ENCODE data around the gene CHRNB2. TPM values are rescaled to one million over a fixed set of nuclear protein-coding genes. Genes with fewer than 3 reads are reported as not detected.
A peak's percentile ranks its signal among the peaks of the same experiment; 100 is the strongest.

Gene CHRNB2
- total and polyA plus RNA-seq, 2 of the 8 experiments (the other 6 are each of a cell fraction or from before 2014, with no cell fraction given) = 3.1 to 4.1 TPM

DNA sequence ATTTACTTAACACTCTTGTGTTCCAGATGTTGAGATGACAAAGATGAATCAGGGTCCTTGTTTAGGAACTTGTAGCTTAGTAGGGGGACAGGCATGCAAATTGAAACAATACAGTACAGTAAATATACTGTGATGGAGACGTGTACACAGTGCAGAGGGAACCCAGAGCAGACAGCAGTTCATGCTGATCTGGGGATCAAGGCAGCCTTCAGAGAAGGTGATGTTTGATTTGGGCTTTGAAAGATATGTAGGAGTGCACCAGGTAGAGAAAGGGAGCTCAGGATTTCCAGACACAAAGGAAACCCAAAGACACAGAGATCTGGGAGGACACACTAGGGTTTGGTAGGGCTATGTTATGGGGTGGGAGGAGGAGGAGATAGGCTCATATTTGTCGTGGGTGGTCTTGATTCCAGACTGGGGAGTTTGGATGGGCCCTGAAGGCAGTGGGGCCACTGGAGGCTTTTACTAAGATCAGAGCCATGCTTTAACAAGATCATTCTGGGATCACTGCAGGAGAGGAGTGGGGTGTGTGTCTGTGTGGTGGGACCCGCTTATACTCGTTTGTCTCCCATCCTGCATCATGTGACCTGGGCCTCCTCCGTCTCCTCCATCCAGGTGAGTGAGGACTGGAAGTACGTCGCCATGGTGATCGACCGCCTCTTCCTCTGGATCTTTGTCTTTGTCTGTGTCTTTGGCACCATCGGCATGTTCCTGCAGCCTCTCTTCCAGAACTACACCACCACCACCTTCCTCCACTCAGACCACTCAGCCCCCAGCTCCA, 7.8 kb downstream of the CHRNB2 start:
- Histone ChIP-seq H3K4ac (replicated peaks; ENCODE audit: insufficient read length, low read depth, low read length) (no peak overlapping the region), H2BK15ac (ENCODE audit: low read length) (no peak overlapping the region), H3K23me2 (ENCODE audit: low read depth, low read length) (no peaks in the 10 kb centered on the region), H3K23ac (ENCODE audit: insufficient read length) (no peak overlapping the region), H3K4me3 (ENCODE audit: extremely low read depth in 1 of 4, insufficient read depth in 2 of 4, low read depth in 3 of 4, low read length in 4 of 4) (no peak overlapping the region), H2BK120ac (replicated peaks; ENCODE audit: low read depth, low read length) (no peak overlapping the region), H3K79me2 (ENCODE audit: control insufficient read depth in 1 of 2, insufficient read depth in 2 of 2, low read length in 2 of 2) (no peaks in the 10 kb centered on the region), H3K18ac (ENCODE audit: extremely low read depth, low read length) (no peak overlapping the region), H2AK5ac (ENCODE audit: low read depth, low read length) (no peak overlapping the region), H3K4me2 (ENCODE audit: insufficient read depth in 1 of 2, low read depth in 2 of 2, low read length in 2 of 2) (no peak overlapping the region), H4K91ac (replicated peaks; ENCODE audit: insufficient read length, low read length) (no peak overlapping the region), H4K5ac (ENCODE audit: insufficient read length, low read depth, low read length) (no peak overlapping the region), H2BK5ac (ENCODE audit: low read depth, low read length) (no peak overlapping the region), H3K79me1 (ENCODE audit: low read depth, low read length) (no peaks in the 10 kb centered on the region; the same call in 1 of the 2 replicates), H4K8ac (ENCODE audit: extremely low read depth, insufficient read depth, low read length) (no peak overlapping the region), H3K14ac (ENCODE audit: insufficient read length) (no peak overlapping the region), H3K4me1 (replicated peaks in 1 of 4; ENCODE audit: control insufficient read depth in 3 of 4, insufficient read depth in 4 of 4, low read length in 3 of 4) (peaks cover 0 to 3% (median 1%) of the 10 kb centered on the region in 4 experiments; a peak in 2 of 7 replicates), H2AFZ (ENCODE audit: low read length) (no peak overlapping the region), H3K9me3 (ENCODE audit: insufficient read depth in 2 of 2, low read depth in 1 of 2, low read length in 1 of 2) (no peaks in the 10 kb centered on the region), H2BK20ac (ENCODE audit: low read length) (no peak overlapping the region), H3K9ac (replicated peaks in 1 of 4; ENCODE audit: extremely low read depth in 1 of 4, low read depth in 3 of 4, low read length in 3 of 4) (no peak overlapping the region), H3K36me3 (ENCODE audit: control insufficient read depth in 2 of 4, insufficient read depth in 4 of 4, low read length in 3 of 4) (peaks cover 11 to 21% (median 14%) of the 10 kb centered on the region in 4 experiments), H3K56ac (replicated peaks; ENCODE audit: insufficient read length, low read depth, low read length) (no peak overlapping the region), H3K27ac (ENCODE audit: low read depth, low read length) (no peak overlapping the region), H4K20me1 (replicated peaks in 1 of 2; ENCODE audit: control insufficient read depth in 1 of 2, insufficient read depth in 2 of 2, low read length in 2 of 2) (peaks cover 6 to 18% of the 10 kb centered on the region in 2 experiments), H3K27me3 (replicated peaks in 1 of 4; ENCODE audit: control insufficient read depth in 3 of 4, extremely low read depth in 1 of 4, insufficient read depth in 3 of 4, low read length in 3 of 4) (no peaks in the 10 kb centered on the region), H2BK12ac (ENCODE audit: low read depth, low read length) (no peak overlapping the region)
- TF ChIP-seq POLR2AphosphoS5 (IDR thresholded peaks at IDR 0.05; ENCODE audit: low read depth, low read length) (peak; percentile 16; the same call in 1 of the 2 replicates), BCL11A (IDR thresholded peaks at IDR 0.05; ENCODE audit: low read depth in 2 of 2, low read length in 2 of 2) (no peak)
- TF ChIP-seq, protein P1, sequence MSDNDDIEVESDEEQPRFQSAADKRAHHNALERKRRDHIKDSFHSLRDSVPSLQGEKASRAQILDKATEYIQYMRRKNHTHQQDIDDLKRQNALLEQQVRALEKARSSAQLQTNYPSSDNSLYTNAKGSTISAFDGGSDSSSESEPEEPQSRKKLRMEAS (IDR thresholded peaks at IDR 0.05) = no peak
- 80% methylated on average over 10 of the region's 10 CpGs; no CpG with 5 or more reads in 1 of the 2 experiments for WGBS, 2 experiments (ENCODE audit: extremely low coverage in 1 of 2, insufficient coverage in 1 of 2, insufficient read length in 1 of 2, insufficient replicate concordance in 2 of 2, low coverage in 1 of 2, low lambda C conversion rate in 2 of 2, missing lambda C conversion rate in 1 of 2)
- no peak for FAIRE-seq
- POLR2A ChIA-PET (ENCODE audit: partially characterized antibody) = interaction anchor here (0.8 to 5.0 kb wide), 6 partner anchors 15 to 155 kb away, joined by 3 to 23 read pairs (median 4); no protein-coding TSS in a partner anchor
- CTCF ChIA-PET (ENCODE audit: partially characterized antibody) = interaction anchor here (0.9 to 3.0 kb wide), 8 partner anchors 14 to 359 kb away, joined by 3 to 13 read pairs (median 3); no protein-coding TSS in a partner anchor
- no peak for DNase-seq (ENCODE audit: low read depth in 1 of 2, low spot score in 2 of 2)

Measured in H1 (cell line).